Loucy (cell line): Measurements from ENCODE around the gene PRDM5.

ENCODE experiments used
- EZH2phosphoT487 ChIP-seq: fragments of 200-600 bp; IDR thresholded peaks from 2 replicates; pipeline ENCODE4 v1.6.1; 2018; ENCODE audit warnings: antibody characterized with exemption, mild to moderate bottlenecking, moderate library complexity, borderline replicate concordance
- TF ChIP-seq, protein P1 (sequence below): fragments of 200-600 bp; sonication (generic); conservative IDR thresholded peaks from 2 replicates; pipeline ENCODE4 v1.5.1; 2014; ENCODE audit warnings: mild to moderate bottlenecking, antibody characterized with exemption, low read length

GRCh38 chr4:120867506-120867905, 55.0 kb downstream of the PRDM5 start:
- TF ChIP-seq, protein P1, sequence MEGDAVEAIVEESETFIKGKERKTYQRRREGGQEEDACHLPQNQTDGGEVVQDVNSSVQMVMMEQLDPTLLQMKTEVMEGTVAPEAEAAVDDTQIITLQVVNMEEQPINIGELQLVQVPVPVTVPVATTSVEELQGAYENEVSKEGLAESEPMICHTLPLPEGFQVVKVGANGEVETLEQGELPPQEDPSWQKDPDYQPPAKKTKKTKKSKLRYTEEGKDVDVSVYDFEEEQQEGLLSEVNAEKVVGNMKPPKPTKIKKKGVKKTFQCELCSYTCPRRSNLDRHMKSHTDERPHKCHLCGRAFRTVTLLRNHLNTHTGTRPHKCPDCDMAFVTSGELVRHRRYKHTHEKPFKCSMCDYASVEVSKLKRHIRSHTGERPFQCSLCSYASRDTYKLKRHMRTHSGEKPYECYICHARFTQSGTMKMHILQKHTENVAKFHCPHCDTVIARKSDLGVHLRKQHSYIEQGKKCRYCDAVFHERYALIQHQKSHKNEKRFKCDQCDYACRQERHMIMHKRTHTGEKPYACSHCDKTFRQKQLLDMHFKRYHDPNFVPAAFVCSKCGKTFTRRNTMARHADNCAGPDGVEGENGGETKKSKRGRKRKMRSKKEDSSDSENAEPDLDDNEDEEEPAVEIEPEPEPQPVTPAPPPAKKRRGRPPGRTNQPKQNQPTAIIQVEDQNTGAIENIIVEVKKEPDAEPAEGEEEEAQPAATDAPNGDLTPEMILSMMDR, result no peak
- no peak for TF ChIP-seq EZH2phosphoT487
